Pulmonary artery endothelial cell (primary cell): Measurements from ENCODE around the gene PNPLA6. TPM values are rescaled to one million over a fixed set of nuclear protein-coding genes. Genes with fewer than 3 reads are reported as not detected.

Source experiments
- DNase-seq: peaks from one replicate; pipeline ENCODE4 v3.0.0-alpha.2; 2011; ENCODE audit warnings: low read depth, low spot score
- total RNA-seq: library from RNA; depleted of rRNA; stranded (reverse); fragments of >200 nt; gene quantifications from 2 replicates; pipeline ENCODE4 v1.2.3, GENCODE V29; 2014

Gene PNPLA6
- total RNA-seq, 1 donor from 2014 or later: 82.8 TPM

GRCh38 chr19:7597689-7598088 is 62.2 kb downstream of the PNPLA6 start:
- DNase-seq: no peak

- DNase-seq: no peak
Measured at GRCh38 chr19:7598180-7598579, 62.7 kb downstream of the PNPLA6 start.

- DNase-seq: no peak
Measured at GRCh38 chr19:7600721-7601120, 65.2 kb downstream of the PNPLA6 start.

GRCh38 chr19:7602240-7602934 is 66.9 kb downstream of the PNPLA6 start:
- no peak for DNase-seq

- DNase-seq: no peak
Measured at GRCh38 chr19:7602935-7603497, 67.5 kb downstream of the PNPLA6 start.

GRCh38 chr19:7603919-7604318 is 68.4 kb downstream of the PNPLA6 start:
- no peak for DNase-seq

- DNase-seq: no peak
Measured at GRCh38 chr19:7605490-7606222, 70.1 kb downstream of the PNPLA6 start.

- DNase-seq: no peak
Measured at GRCh38 chr19:7606289-7606688, 70.8 kb downstream of the PNPLA6 start.

GRCh38 chr19:7607212-7607873 is 71.8 kb downstream of the PNPLA6 start:
- DNase-seq: no peak

- no peak for DNase-seq
Measured at GRCh38 chr19:7607874-7608560, 72.5 kb downstream of the PNPLA6 start.

GRCh38 chr19:7610491-7611240 is 75.1 kb downstream of the PNPLA6 start:
- DNase-seq: no peak

Other genes with a start within 250 kb of the PNPLA6 start
- 14.2 and 30.7 TPM in 2 replicates for gene INSR, start 241.3 kb upstream of the PNPLA6 start, total RNA-seq
- 28.3 and 40.8 TPM in 2 replicates for gene ARHGEF18, start 186.8 kb upstream of the PNPLA6 start, total RNA-seq
- gene PEX11G, start 46.7 kb upstream of the PNPLA6 start, total RNA-seq: 0.46 and 1.9 TPM in 2 replicates
- gene ZNF358, start 19.6 kb upstream of the PNPLA6 start, total RNA-seq: 11.7 and 16.0 TPM in 2 replicates
- 3.8 and 6.2 TPM in 2 replicates for gene MCOLN1, start 13.1 kb upstream of the PNPLA6 start, total RNA-seq
- 0.13 and 0.21 TPM in 2 replicates for gene CAMSAP3, start 60.1 kb downstream of the PNPLA6 start, total RNA-seq
- gene XAB2, start 93.8 kb downstream of the PNPLA6 start, total RNA-seq: 23.9 and 30.6 TPM in 2 replicates
- 19.3 and 28.9 TPM in 2 replicates for gene PET100, start 94.1 kb downstream of the PNPLA6 start, total RNA-seq
- not detected in 2 replicates for gene PCP2, start 98.0 kb downstream of the PNPLA6 start, total RNA-seq
- gene STXBP2, start 101.4 kb downstream of the PNPLA6 start, total RNA-seq: 29.5 and 30.9 TPM in 2 replicates
- gene RETN, start 133.3 kb downstream of the PNPLA6 start, total RNA-seq: not detected in 2 replicates
- gene MCEMP1, start 141.4 kb downstream of the PNPLA6 start, total RNA-seq: not detected in 2 replicates
- 121 and 191 TPM in 2 replicates for gene TRAPPC5, start 145.1 kb downstream of the PNPLA6 start, total RNA-seq
- not detected in 2 replicates for gene FCER2, start 166.4 kb downstream of the PNPLA6 start, total RNA-seq
- gene CLEC4G, start 196.4 kb downstream of the PNPLA6 start, total RNA-seq: not detected in 2 replicates
- gene CD209, start 211.8 kb downstream of the PNPLA6 start, total RNA-seq: not detected in 2 replicates
- gene CLEC4M, start 227.5 kb downstream of the PNPLA6 start, total RNA-seq: 0.07 and 0.21 TPM in 2 replicates